ENCODE data around the gene DOCK1.
"Not testable (repeated sequence)": the region's sequence is repeated elsewhere in the genome, so short reads cannot be mapped to it uniquely, and the experiment has no call there.

DOCK1 gene

GRCh38 chr10:126924915-126925300 lies 19.7 kb downstream of the DOCK1 start:
- DNase-seq (ENCODE audit: low spot score), result no peak

GRCh38 chr10:126926568-126926967 lies 21.3 kb downstream of the DOCK1 start:
- DNase-seq (ENCODE audit: low spot score), result no peak

GRCh38 chr10:126927799-126928198 lies 22.6 kb downstream of the DOCK1 start:
- DNase-seq (ENCODE audit: low spot score), result no peak

- DNase-seq (ENCODE audit: low spot score), result no peak
Observed at GRCh38 chr10:126928274-126928673, 23.0 kb downstream of the DOCK1 start.

GRCh38 chr10:126929391-126929790 lies 24.2 kb downstream of the DOCK1 start:
- no peak for DNase-seq (ENCODE audit: low spot score)

GRCh38 chr10:126930131-126930882 lies 25.1 kb downstream of the DOCK1 start:
- no peak for DNase-seq (ENCODE audit: low spot score)

- no peak for DNase-seq (ENCODE audit: low spot score)
Observed at GRCh38 chr10:126930883-126931503, 25.8 kb downstream of the DOCK1 start.

GRCh38 chr10:126931544-126931943 lies 26.3 kb downstream of the DOCK1 start:
- no peak for DNase-seq (ENCODE audit: low spot score)

- no peak for DNase-seq (ENCODE audit: low spot score)
Observed at GRCh38 chr10:126932516-126932915, 27.3 kb downstream of the DOCK1 start.

GRCh38 chr10:126933116-126933515 lies 27.9 kb downstream of the DOCK1 start:
- no peak for DNase-seq (ENCODE audit: low spot score)

GRCh38 chr10:126935263-126935946 lies 30.2 kb downstream of the DOCK1 start:
- no peak for DNase-seq (ENCODE audit: low spot score)

- no peak for DNase-seq (ENCODE audit: low spot score)
Observed at GRCh38 chr10:126937026-126937425, 31.8 kb downstream of the DOCK1 start.

- not testable (repeated sequence) for DNase-seq (ENCODE audit: low spot score)
Observed at GRCh38 chr10:126938121-126938520, 32.9 kb downstream of the DOCK1 start.

- DNase-seq (ENCODE audit: low spot score), result no peak
Observed at GRCh38 chr10:126939706-126940105, 34.5 kb downstream of the DOCK1 start.

- DNase-seq (ENCODE audit: low spot score), result no peak
Observed at GRCh38 chr10:126940670-126941310, 35.6 kb downstream of the DOCK1 start.

- no peak for DNase-seq (ENCODE audit: low spot score)
Observed at GRCh38 chr10:126944191-126944590, 39.0 kb downstream of the DOCK1 start.

- no peak for DNase-seq (ENCODE audit: low spot score)
Observed at GRCh38 chr10:126945351-126946030, 40.3 kb downstream of the DOCK1 start.

GRCh38 chr10:126946746-126947145 lies 41.5 kb downstream of the DOCK1 start:
- DNase-seq (ENCODE audit: low spot score), result no peak

GRCh38 chr10:126948355-126949160 lies 43.3 kb downstream of the DOCK1 start:
- no peak for DNase-seq (ENCODE audit: low spot score)

GRCh38 chr10:126949161-126949503 lies 43.9 kb downstream of the DOCK1 start:
- no peak for DNase-seq (ENCODE audit: low spot score)
